SK-N-SH treated with all-trans-retinoic acid at 6 μM for 48 hours (cell line): ENCODE results near the gene AGBL1.

Experiments
- ATAC-seq: fragments of 200-7000 bp; cut with Tn5 transposase; 3 replicates; pipeline ENCODE4 v1.9.1; 2020; ENCODE audit warnings: mild to moderate bottlenecking, moderate library complexity
- ARNTL ChIP-seq: fragments of 450-650 bp; formaldehyde crosslinking; IDR thresholded peaks from 2 replicates; pipeline ENCODE4 v1.5.0; 2020; ENCODE audit warnings: low read depth, mild to moderate bottlenecking, moderate library complexity, borderline replicate concordance
- BACH2 ChIP-seq: fragments of 250-450 bp; sonication (Bioruptor Pico); IDR thresholded peaks from 2 replicates; pipeline ENCODE4 v1.9.0; 2021; ENCODE audit warnings: mild to moderate bottlenecking, borderline replicate concordance
- CREB5 ChIP-seq: fragments of 250-450 bp; sonication (Bioruptor Pico); IDR thresholded peaks from 2 replicates; pipeline ENCODE4 v1.5.1; 2020; ENCODE audit warnings: low read depth, mild to moderate bottlenecking, moderate library complexity
- CSDC2 ChIP-seq: fragments of 250-450 bp; sonication (Bioruptor Pico); IDR thresholded peaks from 2 replicates; pipeline ENCODE4 v1.5.0; 2020; ENCODE audit warnings: mild to moderate bottlenecking, moderate library complexity
- GLIS3 ChIP-seq: fragments of 250-450 bp; sonication (Bioruptor Pico); IDR thresholded peaks from 2 replicates; pipeline ENCODE4 v1.5.0; 2020; ENCODE audit warnings: mild to moderate bottlenecking, moderate library complexity
- ISL1 ChIP-seq: fragments of 250-450 bp; sonication (Bioruptor Pico); IDR thresholded peaks from 2 replicates; pipeline ENCODE4 v2.1.2; 2022; ENCODE audit warnings: mild to moderate bottlenecking, moderate library complexity
- OSR1 ChIP-seq: fragments of 250-450 bp; sonication (Bioruptor Pico); IDR thresholded peaks from 2 replicates; pipeline ENCODE4 v1.8.0; 2022; ENCODE audit warnings: moderate library complexity, mild to moderate bottlenecking, inconsistent platforms
- PATZ1 ChIP-seq: fragments of 250-450 bp; sonication (Bioruptor Pico); IDR thresholded peaks from 2 replicates; pipeline ENCODE4 v1.8.0; 2020; ENCODE audit warnings: mild to moderate bottlenecking, moderate library complexity, borderline replicate concordance
- PPARA ChIP-seq: fragments of 250-450 bp; sonication (Bioruptor Pico); IDR thresholded peaks from 2 replicates; pipeline ENCODE4 v1.5.0; 2020; ENCODE audit warnings: mild to moderate bottlenecking, borderline replicate concordance
- SNAI2 ChIP-seq: fragments of 250-450 bp; sonication (Bioruptor Pico); IDR thresholded peaks from 2 replicates; pipeline ENCODE4 v1.5.0; 2020; ENCODE audit warnings: mild to moderate bottlenecking, moderate library complexity
- TCF4 ChIP-seq: fragments of 250-450 bp; sonication (Bioruptor Pico); IDR thresholded peaks from 2 replicates; pipeline ENCODE4 v1.8.0; 2021; ENCODE audit warnings: mild to moderate bottlenecking, moderate library complexity, borderline replicate concordance
- TOX ChIP-seq: fragments of 250-450 bp; sonication (Bioruptor Pico); IDR thresholded peaks from 2 replicates; pipeline ENCODE4 v1.8.0; 2021; ENCODE audit warnings: mild to moderate bottlenecking, moderate library complexity, borderline replicate concordance
- TSHZ2 ChIP-seq: fragments of 250-450 bp; sonication (Bioruptor Pico); IDR thresholded peaks from 2 replicates; pipeline ENCODE4 v1.5.0; 2020; ENCODE audit warnings: mild to moderate bottlenecking, moderate library complexity
- ZC3H10 ChIP-seq: fragments of 250-450 bp; sonication (Bioruptor Pico); IDR thresholded peaks from 2 replicates; pipeline ENCODE4 v1.5.1; 2021; ENCODE audit warnings: mild to moderate bottlenecking, moderate library complexity
- ZFP3 ChIP-seq: fragments of 250-450 bp; sonication (Bioruptor Pico); IDR thresholded peaks from 2 replicates; pipeline ENCODE4 v1.5.0; 2020; ENCODE audit warnings: mild to moderate bottlenecking, moderate library complexity
- ZNF70 ChIP-seq: fragments of 450-650 bp; formaldehyde crosslinking; IDR thresholded peaks from 2 replicates; pipeline ENCODE4 v1.5.0; 2020; ENCODE audit warnings: mild to moderate bottlenecking, moderate library complexity
- ZNF8 ChIP-seq: fragments of 450-650 bp; formaldehyde crosslinking; IDR thresholded peaks from 2 replicates; pipeline ENCODE4 v1.5.0; 2020; ENCODE audit warnings: mild to moderate bottlenecking, moderate library complexity
- TF ChIP-seq, protein P1 (sequence below): fragments of 250-450 bp; sonication (Bioruptor Pico); IDR thresholded peaks from 2 replicates; pipeline ENCODE4 v1.5.1; 2021; ENCODE audit warnings: mild to moderate bottlenecking, moderate library complexity
- TF ChIP-seq, protein P2 (sequence below): fragments of 250-450 bp; sonication (Bioruptor Pico); IDR thresholded peaks from 2 replicates; pipeline ENCODE4 v1.8.0; 2021; ENCODE audit warnings: low read depth, mild to moderate bottlenecking, moderate library complexity, borderline replicate concordance

AGBL1 gene

GRCh38 chr15:86494475-86494874, 414.8 kb downstream of the AGBL1 start:
- ATAC-seq = no peak
- no peak for TF ChIP-seq CREB5 (CRISPR knock-in tag)
- no peak for TF ChIP-seq PATZ1 (CRISPR knock-in tag)
- no peak for TF ChIP-seq TSHZ2 (CRISPR knock-in tag)
- TF ChIP-seq PPARA (CRISPR knock-in tag) = no peak
- no peak for TF ChIP-seq TOX (CRISPR knock-in tag)
- TF ChIP-seq ZNF70 (CRISPR knock-in tag) = no peak
- TF ChIP-seq BACH2 = no peak
- TF ChIP-seq SNAI2 (CRISPR knock-in tag) = no peak
- TF ChIP-seq OSR1 = no peak
- TF ChIP-seq CSDC2 = no peak
- TF ChIP-seq GLIS3 = no peak
- TF ChIP-seq TCF4 = no peak
- TF ChIP-seq, protein P1, sequence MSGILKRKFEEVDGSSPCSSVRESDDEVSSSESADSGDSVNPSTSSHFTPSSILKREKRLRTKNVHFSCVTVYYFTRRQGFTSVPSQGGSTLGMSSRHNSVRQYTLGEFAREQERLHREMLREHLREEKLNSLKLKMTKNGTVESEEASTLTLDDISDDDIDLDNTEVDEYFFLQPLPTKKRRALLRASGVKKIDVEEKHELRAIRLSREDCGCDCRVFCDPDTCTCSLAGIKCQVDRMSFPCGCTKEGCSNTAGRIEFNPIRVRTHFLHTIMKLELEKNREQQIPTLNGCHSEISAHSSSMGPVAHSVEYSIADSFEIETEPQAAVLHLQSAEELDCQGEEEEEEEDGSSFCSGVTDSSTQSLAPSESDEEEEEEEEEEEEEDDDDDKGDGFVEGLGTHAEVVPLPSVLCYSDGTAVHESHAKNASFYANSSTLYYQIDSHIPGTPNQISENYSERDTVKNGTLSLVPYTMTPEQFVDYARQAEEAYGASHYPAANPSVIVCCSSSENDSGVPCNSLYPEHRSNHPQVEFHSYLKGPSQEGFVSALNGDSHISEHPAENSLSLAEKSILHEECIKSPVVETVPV (CRISPR knock-in tag) = no peak
- no peak for TF ChIP-seq ISL1 (CRISPR knock-in tag)
- TF ChIP-seq ZC3H10 (CRISPR knock-in tag) = no peak
- no peak for TF ChIP-seq ZFP3 (CRISPR knock-in tag)
- TF ChIP-seq, protein P2, sequence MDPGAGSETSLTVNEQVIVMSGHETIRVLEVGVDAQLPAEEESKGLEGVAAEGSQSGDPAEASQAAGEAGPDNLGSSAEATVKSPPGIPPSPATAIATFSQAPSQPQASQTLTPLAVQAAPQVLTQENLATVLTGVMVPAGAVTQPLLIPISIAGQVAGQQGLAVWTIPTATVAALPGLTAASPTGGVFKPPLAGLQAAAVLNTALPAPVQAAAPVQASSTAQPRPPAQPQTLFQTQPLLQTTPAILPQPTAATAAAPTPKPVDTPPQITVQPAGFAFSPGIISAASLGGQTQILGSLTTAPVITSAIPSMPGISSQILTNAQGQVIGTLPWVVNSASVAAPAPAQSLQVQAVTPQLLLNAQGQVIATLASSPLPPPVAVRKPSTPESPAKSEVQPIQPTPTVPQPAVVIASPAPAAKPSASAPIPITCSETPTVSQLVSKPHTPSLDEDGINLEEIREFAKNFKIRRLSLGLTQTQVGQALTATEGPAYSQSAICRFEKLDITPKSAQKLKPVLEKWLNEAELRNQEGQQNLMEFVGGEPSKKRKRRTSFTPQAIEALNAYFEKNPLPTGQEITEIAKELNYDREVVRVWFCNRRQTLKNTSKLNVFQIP (CRISPR knock-in tag) = no peak

- no peak for ATAC-seq
- TF ChIP-seq ZNF8 (CRISPR knock-in tag) (no peak), PATZ1 (CRISPR knock-in tag) (no peak), CREB5 (CRISPR knock-in tag) (no peak), CSDC2 (no peak), ARNTL (CRISPR knock-in tag) (no peak), GLIS3 (no peak), ISL1 (CRISPR knock-in tag) (no peak), TSHZ2 (CRISPR knock-in tag) (no peak), TOX (CRISPR knock-in tag) (no peak), ZC3H10 (CRISPR knock-in tag) (no peak), PPARA (CRISPR knock-in tag) (no peak), OSR1 (no peak), SNAI2 (CRISPR knock-in tag) (no peak)
- TF ChIP-seq, protein P1 (CRISPR knock-in tag) = no peak
- TF ChIP-seq, protein P2 (CRISPR knock-in tag) = no peak
Observed at GRCh38 chr15:86502301-86502700, 422.6 kb downstream of the AGBL1 start.
